Type B pancreatic cell (in vitro differentiated cells): ENCODE data around the gene MCF2L. TPM values are rescaled to one million over a fixed set of nuclear protein-coding genes. Genes with fewer than 3 reads are reported as not detected.

Experiments used
- DNase-seq: peaks from one replicate; pipeline ENCODE4 v3.0.0; 2021; ENCODE audit warnings: mixed read lengths; ENCODE audit not compliant: unreplicated experiment; ENCODE audit errors: extremely low spot score
- H3K27ac Mint-ChIP-seq: 2 replicates; pipeline ENCODE4 v1.8.0; 2021; ENCODE audit warnings: mild to moderate bottlenecking, mixed read lengths
- H3K27me3 Mint-ChIP-seq: 2 replicates; pipeline ENCODE4 v1.8.0; 2021; ENCODE audit warnings: mixed read lengths
- H3K36me3 Mint-ChIP-seq: 2 replicates; pipeline ENCODE4 v1.8.0; 2021; ENCODE audit warnings: mixed read lengths
- H3K4me1 Mint-ChIP-seq: one replicate; pipeline ENCODE4 v1.8.0; 2021; ENCODE audit warnings: mixed read lengths; ENCODE audit not compliant: unreplicated experiment
- H3K4me3 Mint-ChIP-seq: 2 replicates; pipeline ENCODE4 v1.8.0; 2021; ENCODE audit warnings: mild to moderate bottlenecking, mixed read lengths
- H3K9me3 Mint-ChIP-seq: 2 replicates; pipeline ENCODE4 v1.8.0; 2021; ENCODE audit warnings: mixed read lengths
- CTCF ChIP-seq: fragments of 200-600 bp; sonication (generic); conservative IDR thresholded peaks from 2 replicates; pipeline ENCODE4 v1.5.0; 2021; ENCODE audit warnings: antibody characterized with exemption, mild to moderate bottlenecking
- total RNA-seq: library from RNA; stranded (reverse); gene quantifications from 2 replicates; pipeline ENCODE4 v1.2.1, GENCODE V29; 2021; ENCODE audit warnings: low replicate concordance

Gene MCF2L
- total RNA-seq, 1 donor from 2014 or later = 46.9 TPM

GRCh38 chr13:113129480-113129879 is 160.5 kb downstream of the MCF2L start:
- H3K4me1 Mint-ChIP-seq = no peaks in the 10 kb centered on the region
- H3K4me3 Mint-ChIP-seq = no peak overlapping the region
- H3K27me3 Mint-ChIP-seq = peaks cover 9% of the 10 kb centered on the region
- H3K36me3 Mint-ChIP-seq = no peaks in the 10 kb centered on the region
- H3K27ac Mint-ChIP-seq = no peak overlapping the region
- TF ChIP-seq CTCF = no peak
- DNase-seq = peak; percentile 66
- no peaks in the 10 kb centered on the region for H3K9me3 Mint-ChIP-seq

- no peaks in the 10 kb centered on the region for H3K4me1 Mint-ChIP-seq
- H3K27me3 Mint-ChIP-seq = peaks cover 9% of the 10 kb centered on the region
- H3K27ac Mint-ChIP-seq = no peak overlapping the region
- no peaks in the 10 kb centered on the region for H3K36me3 Mint-ChIP-seq
- TF ChIP-seq CTCF = no peak
- H3K4me3 Mint-ChIP-seq = no peak overlapping the region
- H3K9me3 Mint-ChIP-seq = no peaks in the 10 kb centered on the region
- DNase-seq = peak; percentile 65
Observed at GRCh38 chr13:113129921-113130750, 161.1 kb downstream of the MCF2L start.

- TF ChIP-seq CTCF = no peak
- no peaks in the 10 kb centered on the region for H3K36me3 Mint-ChIP-seq
- no peaks in the 10 kb centered on the region for H3K9me3 Mint-ChIP-seq
- H3K4me3 Mint-ChIP-seq = no peak overlapping the region
- H3K27ac Mint-ChIP-seq = no peak overlapping the region
- no peaks in the 10 kb centered on the region for H3K4me1 Mint-ChIP-seq
- peaks cover 12% of the 10 kb centered on the region for H3K27me3 Mint-ChIP-seq
- DNase-seq = peak; percentile 31
Observed at GRCh38 chr13:113135281-113135760, 166.3 kb downstream of the MCF2L start.

GRCh38 chr13:113137691-113138298 is 168.8 kb downstream of the MCF2L start:
- Mint-ChIP-seq H3K4me1 (no peaks in the 10 kb centered on the region), H3K27ac (peak overlapping the region; percentile 29), H3K36me3 (no peaks in the 10 kb centered on the region), H3K9me3 (no peaks in the 10 kb centered on the region), H3K4me3 (no peak overlapping the region), H3K27me3 (peaks cover 9% of the 10 kb centered on the region)
- TF ChIP-seq CTCF = no peak
- peak; percentile 24 for DNase-seq

- Mint-ChIP-seq H3K27me3 (peaks cover 9% of the 10 kb centered on the region), H3K4me3 (no peak overlapping the region), H3K4me1 (no peaks in the 10 kb centered on the region), H3K27ac (no peak overlapping the region), H3K36me3 (no peaks in the 10 kb centered on the region), H3K9me3 (no peaks in the 10 kb centered on the region)
- peak; percentile 18 for DNase-seq
- TF ChIP-seq CTCF = no peak
Observed at GRCh38 chr13:113138792-113139551, 170.0 kb downstream of the MCF2L start.
